Glutamatergic neuron (in vitro differentiated cells): Measurements from ENCODE around the gene CD300E. TPM values are rescaled to one million over a fixed set of nuclear protein-coding genes. Genes with fewer than 3 reads are reported as not detected.

ENCODE experiments used
- DNase-seq: peaks from one replicate; pipeline ENCODE4 v3.0.0; 2022
- H3K27ac Mint-ChIP-seq: one replicate; pipeline ENCODE4 v1.8.0; 2020; ENCODE audit warnings: mild to moderate bottlenecking, mixed read lengths, inconsistent platforms; ENCODE audit not compliant: unreplicated experiment
- H3K27me3 Mint-ChIP-seq: one replicate; pipeline ENCODE4 v1.8.0; 2020; ENCODE audit warnings: mild to moderate bottlenecking, moderate library complexity, mixed read lengths, inconsistent platforms; ENCODE audit not compliant: unreplicated experiment
- H3K36me3 Mint-ChIP-seq: one replicate; pipeline ENCODE4 v1.8.0; 2020; ENCODE audit warnings: mild to moderate bottlenecking, mixed read lengths, inconsistent platforms; ENCODE audit not compliant: unreplicated experiment
- H3K4me1 Mint-ChIP-seq: one replicate; pipeline ENCODE4 v1.8.0; 2020; ENCODE audit warnings: mild to moderate bottlenecking, low read depth, mixed read lengths, inconsistent platforms; ENCODE audit not compliant: unreplicated experiment
- H3K4me3 Mint-ChIP-seq: one replicate; pipeline ENCODE4 v1.8.0; 2020; ENCODE audit warnings: mild to moderate bottlenecking, mixed read lengths, inconsistent platforms; ENCODE audit not compliant: unreplicated experiment
- H3K9me3 Mint-ChIP-seq: one replicate; pipeline ENCODE4 v1.8.0; 2020; ENCODE audit warnings: mild to moderate bottlenecking, moderate library complexity, mixed read lengths, inconsistent platforms; ENCODE audit not compliant: unreplicated experiment
- total RNA-seq: library from RNA; stranded (reverse); fragmentation: NEBNext Ultra II Directional; extraction: Animal tissue kit (Norgen Biotek cat#: 25700); gene quantifications from one replicate; pipeline ENCODE4 v1.2.1, GENCODE V29; 2021; ENCODE audit not compliant: unreplicated experiment
- TF ChIP-seq, protein P1 (sequence below): fragments of 200-600 bp; sonication (generic); IDR thresholded peaks from one replicate; pipeline ENCODE4 v1.5.0; 2021; ENCODE audit not compliant: partially characterized antibody, unreplicated experiment

Gene CD300E
- total RNA-seq, 1 donor from 2014 or later, result not detected

DNA sequence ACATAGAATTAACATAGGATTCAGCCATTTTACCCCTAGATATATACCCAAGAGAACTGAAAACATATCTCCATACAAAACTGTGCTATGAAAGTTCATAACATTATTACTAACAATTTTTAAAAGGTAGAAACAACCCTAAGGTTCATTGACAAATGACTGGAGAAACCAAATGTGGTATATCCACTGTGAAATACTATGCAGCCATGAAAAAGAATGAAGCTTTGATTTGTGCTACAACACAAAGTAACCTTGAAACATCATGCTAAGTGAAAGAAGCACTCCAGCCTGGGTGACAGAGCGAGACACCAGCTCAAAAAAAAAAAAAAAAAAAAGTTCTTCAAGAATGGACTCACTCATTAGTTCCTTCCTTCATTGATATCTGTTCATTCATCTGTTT lies 32.0 kb downstream of the CD300E start:
- Mint-ChIP-seq H3K27me3 (peaks cover 5% of the 10 kb centered on the region), H3K9me3 (peaks cover 2% of the 10 kb centered on the region), H3K36me3 (peaks cover 5% of the 10 kb centered on the region), H3K4me3 (no peak overlapping the region), H3K27ac (no peak overlapping the region), H3K4me1 (no peaks in the 10 kb centered on the region)
- DNase-seq, result no peak
- TF ChIP-seq, protein P1, sequence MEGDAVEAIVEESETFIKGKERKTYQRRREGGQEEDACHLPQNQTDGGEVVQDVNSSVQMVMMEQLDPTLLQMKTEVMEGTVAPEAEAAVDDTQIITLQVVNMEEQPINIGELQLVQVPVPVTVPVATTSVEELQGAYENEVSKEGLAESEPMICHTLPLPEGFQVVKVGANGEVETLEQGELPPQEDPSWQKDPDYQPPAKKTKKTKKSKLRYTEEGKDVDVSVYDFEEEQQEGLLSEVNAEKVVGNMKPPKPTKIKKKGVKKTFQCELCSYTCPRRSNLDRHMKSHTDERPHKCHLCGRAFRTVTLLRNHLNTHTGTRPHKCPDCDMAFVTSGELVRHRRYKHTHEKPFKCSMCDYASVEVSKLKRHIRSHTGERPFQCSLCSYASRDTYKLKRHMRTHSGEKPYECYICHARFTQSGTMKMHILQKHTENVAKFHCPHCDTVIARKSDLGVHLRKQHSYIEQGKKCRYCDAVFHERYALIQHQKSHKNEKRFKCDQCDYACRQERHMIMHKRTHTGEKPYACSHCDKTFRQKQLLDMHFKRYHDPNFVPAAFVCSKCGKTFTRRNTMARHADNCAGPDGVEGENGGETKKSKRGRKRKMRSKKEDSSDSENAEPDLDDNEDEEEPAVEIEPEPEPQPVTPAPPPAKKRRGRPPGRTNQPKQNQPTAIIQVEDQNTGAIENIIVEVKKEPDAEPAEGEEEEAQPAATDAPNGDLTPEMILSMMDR, result no peak

DNA sequence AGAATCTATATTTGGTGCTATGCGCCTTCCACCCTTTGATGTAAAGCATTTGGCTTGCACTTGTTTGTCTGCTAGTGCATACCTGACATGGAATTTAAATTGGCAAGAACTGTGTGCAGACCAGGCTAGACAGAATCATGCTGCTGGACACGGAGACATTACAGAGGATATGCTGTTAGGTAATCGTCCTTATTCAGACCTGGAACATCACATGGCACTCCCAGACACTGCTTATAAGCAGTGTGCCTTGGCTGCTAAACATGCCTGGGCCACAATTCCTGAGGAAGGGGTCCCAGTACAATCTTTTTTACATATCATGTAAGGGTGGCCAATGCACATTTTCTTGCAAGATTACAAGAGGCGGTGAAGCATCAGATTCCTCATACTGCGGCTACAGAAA lies 37.8 kb downstream of the CD300E start:
- Mint-ChIP-seq H3K27me3 (peaks cover 3% of the 10 kb centered on the region), H3K36me3 (peaks cover 4% of the 10 kb centered on the region), H3K4me3 (no peak overlapping the region), H3K27ac (no peak overlapping the region), H3K9me3 (no peaks in the 10 kb centered on the region), H3K4me1 (no peaks in the 10 kb centered on the region)
- no peak for DNase-seq
- TF ChIP-seq, protein P1, result no peak

DNA sequence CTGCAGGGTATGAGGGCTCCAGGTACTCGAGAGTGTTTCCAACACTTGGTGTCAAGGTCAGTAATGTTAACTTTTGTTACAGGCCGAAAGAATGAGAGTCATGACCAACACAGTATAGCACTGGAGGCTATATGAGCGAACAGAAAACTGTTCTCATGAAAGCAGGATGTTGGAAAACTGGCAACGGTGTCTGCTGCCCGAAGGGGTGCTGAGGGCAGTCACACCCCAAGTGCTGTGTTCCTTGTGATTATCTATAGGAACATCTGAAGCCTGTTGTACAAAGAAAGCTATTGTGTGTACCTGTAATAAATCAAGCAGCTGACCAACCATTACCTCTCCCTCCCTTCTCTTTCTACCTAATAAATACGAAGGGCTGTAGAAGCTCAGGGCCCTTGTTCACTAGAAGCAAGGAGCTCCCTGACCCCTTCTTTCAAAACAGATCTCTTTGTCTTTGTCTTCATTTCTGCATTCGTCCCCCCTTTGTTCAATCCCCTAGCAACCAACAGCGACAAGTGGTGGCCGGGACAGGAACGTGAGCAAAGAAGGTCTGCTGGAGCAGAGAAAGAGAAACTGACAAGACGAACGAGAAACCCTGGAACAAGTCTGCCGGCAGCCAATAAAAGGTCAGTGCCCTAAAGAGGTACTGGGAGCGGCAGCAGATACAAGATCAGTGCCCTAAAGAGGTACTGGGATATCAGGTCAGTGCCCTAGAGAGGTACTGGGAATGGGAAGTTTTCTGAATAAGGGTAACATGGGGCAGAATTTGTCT lies 39.1 kb downstream of the CD300E start:
- peaks cover 7% of the 10 kb centered on the region for H3K36me3 Mint-ChIP-seq
- H3K4me1 Mint-ChIP-seq, result no peaks in the 10 kb centered on the region
- no peaks in the 10 kb centered on the region for H3K9me3 Mint-ChIP-seq
- H3K27ac Mint-ChIP-seq, result no peak overlapping the region
- DNase-seq, result no peak
- H3K27me3 Mint-ChIP-seq, result peaks cover 6% of the 10 kb centered on the region
- TF ChIP-seq, protein P1, result no peak
- H3K4me3 Mint-ChIP-seq, result no peak overlapping the region

DNA sequence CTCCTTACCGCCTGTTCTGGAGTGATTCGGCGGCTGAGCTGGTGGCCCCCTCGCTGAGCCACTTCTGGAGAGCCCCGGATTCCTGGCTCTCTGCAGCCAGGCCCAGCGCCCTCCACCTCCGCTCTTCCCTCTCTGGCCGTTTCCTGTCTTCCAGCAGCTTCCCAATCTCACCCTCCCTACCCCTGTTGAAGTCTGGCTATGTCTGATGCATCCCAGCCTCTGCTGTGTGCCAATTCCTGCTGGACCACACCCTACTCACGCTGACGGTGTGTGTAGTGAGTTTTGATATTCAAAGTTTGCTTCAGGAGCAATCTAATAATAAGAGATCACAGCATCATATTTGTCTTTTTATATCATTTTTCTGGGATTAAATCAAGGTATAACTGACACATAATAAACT lies 40.9 kb downstream of the CD300E start:
- H3K27me3 Mint-ChIP-seq, result peaks cover 11% of the 10 kb centered on the region
- H3K4me3 Mint-ChIP-seq, result no peak overlapping the region
- H3K27ac Mint-ChIP-seq, result no peak overlapping the region
- H3K9me3 Mint-ChIP-seq, result peaks cover 2% of the 10 kb centered on the region
- peaks cover 7% of the 10 kb centered on the region for H3K36me3 Mint-ChIP-seq
- no peaks in the 10 kb centered on the region for H3K4me1 Mint-ChIP-seq
- DNase-seq, result no peak
- TF ChIP-seq, protein P1, result no peak

DNA sequence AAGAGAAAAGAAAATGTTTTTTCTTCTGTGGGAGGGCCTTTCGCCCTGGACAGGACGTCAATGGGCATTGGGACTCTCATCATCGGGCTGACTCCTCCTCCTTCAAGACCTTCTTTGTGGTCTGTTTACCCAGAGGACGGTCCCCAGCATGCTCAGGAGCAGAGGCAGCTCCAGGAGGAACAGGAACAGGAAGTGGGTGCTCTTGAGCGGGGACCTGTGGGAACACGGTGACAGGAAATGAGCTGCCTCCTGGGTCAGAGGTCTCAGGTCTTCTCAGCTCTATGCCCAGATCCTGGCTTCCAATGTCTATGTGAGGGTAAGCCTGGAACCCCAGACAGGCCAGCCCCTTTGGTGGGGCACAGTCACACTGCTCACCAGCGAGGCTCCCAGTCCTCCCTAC lies 43.6 kb downstream of the CD300E start:
- TF ChIP-seq, protein P1, result no peak
- Mint-ChIP-seq H3K9me3 (peaks cover 2% of the 10 kb centered on the region), H3K4me1 (no peaks in the 10 kb centered on the region), H3K27ac (no peak overlapping the region), H3K4me3 (no peak overlapping the region), H3K27me3 (peaks cover 10% of the 10 kb centered on the region), H3K36me3 (peaks cover 7% of the 10 kb centered on the region)
- DNase-seq, result no peak
